Measurements from ENCODE around the gene RPL35. TPM values are rescaled to one million over a fixed set of nuclear protein-coding genes. Genes with fewer than 3 reads are reported as not detected.

The RPL35 gene
- total and polyA plus RNA-seq, 2 of the 8 experiments (the other 6 are each of a cell fraction or from before 2014, with no cell fraction given) = 1,831 to 2,448 TPM

- no peak for TF ChIP-seq SUZ12 (IDR thresholded peaks at IDR 0.05; ENCODE audit: low read length)
- TF ChIP-seq POU5F1 (IDR thresholded peaks at IDR 0.05; ENCODE audit: low read depth, low read length) = no peak
- no peak for TF ChIP-seq RBBP5 (IDR thresholded peaks at IDR 0.05; ENCODE audit: borderline replicate concordance, low read depth, low read length)
These were observed 24.7 kb upstream of the RPL35 start (continued) for GRCh38 chr9:124886461-124886860.
